ENCODE results near the gene COPZ2.
"Not testable (repeated sequence)": the region's sequence is repeated elsewhere in the genome, so short reads cannot be mapped to it uniquely, and the experiment has no call there.

- not testable (repeated sequence) for TF ChIP-seq POLR2AphosphoS5, CTCF (IDR thresholded peaks at IDR 0.05)
These were observed 19.8 kb downstream of the COPZ2 start for GRCh38 chr17:48017817-48018158.
